Skeletal muscle tissue (tissue), 5 donors: Measurements from ENCODE around the gene C2CD4D. TPM values are rescaled to one million over a fixed set of nuclear protein-coding genes. Genes with fewer than 3 reads are reported as not detected.

Experiments
- H3K27ac ChIP-seq: one replicate; pipeline ENCODE4 v1.7.0; 2013; ENCODE audit warnings: mild to moderate bottlenecking, low read depth, low read length, inconsistent platforms
- H3K27me3 ChIP-seq, 3 donors: one replicate each; pipeline ENCODE4 v1.7.0; 2013; ENCODE audit warnings: low read length in 3 of 3; ENCODE audit not compliant: control insufficient read depth in 3 of 3, insufficient read depth in 3 of 3
- H3K36me3 ChIP-seq, 3 donors: one replicate each; pipeline ENCODE4 v1.7.0; 2013; ENCODE audit warnings: low read length in 3 of 3; ENCODE audit not compliant: control insufficient read depth in 3 of 3, insufficient read depth in 3 of 3
- H3K4me1 ChIP-seq, 3 donors: one replicate each; pipeline ENCODE4 v1.7.0; 2013; ENCODE audit warnings: low read length in 3 of 3, mild to moderate bottlenecking in 3 of 3; ENCODE audit not compliant: control insufficient read depth in 3 of 3, insufficient read depth in 3 of 3
- H3K4me3 ChIP-seq, 3 donors: one replicate each; pipeline ENCODE4 v1.7.0; 2013; ENCODE audit warnings: low read length in 3 of 3
- H3K9ac ChIP-seq, 3 donors: one replicate each; pipeline ENCODE4 v1.7.0; 2013; ENCODE audit warnings: low read length in 3 of 3, mild to moderate bottlenecking in 3 of 3, moderate library complexity in 2 of 3, low read depth in 1 of 3
- H3K9me3 ChIP-seq, 3 donors: one replicate each; pipeline ENCODE4 v1.7.0; 2013; ENCODE audit warnings: low read length in 3 of 3; ENCODE audit not compliant: control insufficient read depth in 3 of 3
- small RNA-seq: library from RNA; depleted of rRNA; stranded (forward); fragments of <200 nt; gene quantifications from one replicate; pipeline ENCODE3, GENCODE V24; 2014
- total RNA-seq: library from RNA; depleted of rRNA; stranded (reverse); fragments of >200 nt; gene quantifications from one replicate; pipeline ENCODE4 v1.2.3, GENCODE V29; 2014
- donor health status: Osteomylitis.

C2CD4D gene
- total RNA-seq, 1 donor from 2014 or later: not detected

DNA sequence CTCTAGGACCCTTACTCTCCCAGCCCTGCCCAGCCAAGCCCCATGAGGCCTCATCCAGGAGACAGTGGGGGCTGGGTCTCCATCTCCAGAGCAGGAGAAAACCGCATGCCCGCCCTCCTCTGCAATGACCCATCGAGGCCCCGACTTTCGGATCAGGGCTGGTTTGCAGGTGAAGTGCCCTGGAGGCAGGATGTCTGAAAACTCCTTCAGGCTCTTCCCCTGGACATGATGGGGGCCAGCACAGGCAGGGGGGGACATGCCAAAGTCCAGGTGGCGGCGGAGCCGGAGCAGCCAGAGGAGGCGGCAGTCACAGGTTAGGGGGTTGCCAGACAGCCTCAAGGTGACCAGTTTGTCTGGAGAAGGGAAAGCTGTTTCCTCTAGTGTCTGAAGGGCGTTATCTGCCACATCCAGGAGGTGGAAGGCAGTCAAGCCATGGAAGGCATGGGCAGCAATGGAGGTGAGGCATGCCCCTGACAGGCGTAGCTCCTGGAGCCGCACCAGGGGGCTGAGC is 38.3 kb downstream of the C2CD4D start:
- H3K27me3 ChIP-seq: peaks cover 2 to 9% (median 3%) of the 10 kb centered on the region in 3 donors
- H3K9me3 ChIP-seq: no peaks in the 10 kb centered on the region
- no peak overlapping the region for H3K27ac ChIP-seq
- H3K9ac ChIP-seq: no peak overlapping the region
- H3K36me3 ChIP-seq: peaks cover 0 to 4% (median 0%) of the 10 kb centered on the region in 3 donors
- H3K4me1 ChIP-seq: peaks cover 0 to 19% (median 14%) of the 10 kb centered on the region in 3 donors
- H3K4me3 ChIP-seq: no peak overlapping the region

DNA sequence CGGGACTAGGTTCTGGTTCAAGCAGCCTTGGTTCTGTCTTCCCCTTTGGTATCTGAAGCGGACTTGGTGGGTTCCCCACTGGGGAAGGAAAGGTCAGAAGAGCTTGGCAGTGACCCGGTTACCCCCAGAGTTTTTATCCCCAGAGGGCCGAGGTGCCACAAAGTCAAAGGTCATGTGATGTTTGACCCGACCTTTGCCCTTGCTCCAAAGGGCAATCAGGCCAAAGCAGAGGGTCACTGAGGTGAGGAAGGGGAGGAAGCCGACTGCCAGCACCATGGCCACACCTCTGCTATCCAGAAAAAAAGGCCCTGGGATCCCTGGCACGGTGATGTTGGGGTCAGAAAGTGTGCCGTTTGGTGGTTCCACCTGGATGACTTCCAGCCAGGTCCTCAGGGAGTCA is 38.8 kb downstream of the C2CD4D start:
- Histone ChIP-seq H3K4me1 (peaks cover 0 to 19% (median 14%) of the 10 kb centered on the region in 3 donors), H3K36me3 (peaks cover 0 to 2% (median 0%) of the 10 kb centered on the region in 3 donors), H3K27ac (no peak overlapping the region), H3K4me3 (no peak overlapping the region), H3K27me3 (peaks cover 2 to 9% (median 3%) of the 10 kb centered on the region in 3 donors), H3K9ac (no peak overlapping the region), H3K9me3 (no peaks in the 10 kb centered on the region)

DNA sequence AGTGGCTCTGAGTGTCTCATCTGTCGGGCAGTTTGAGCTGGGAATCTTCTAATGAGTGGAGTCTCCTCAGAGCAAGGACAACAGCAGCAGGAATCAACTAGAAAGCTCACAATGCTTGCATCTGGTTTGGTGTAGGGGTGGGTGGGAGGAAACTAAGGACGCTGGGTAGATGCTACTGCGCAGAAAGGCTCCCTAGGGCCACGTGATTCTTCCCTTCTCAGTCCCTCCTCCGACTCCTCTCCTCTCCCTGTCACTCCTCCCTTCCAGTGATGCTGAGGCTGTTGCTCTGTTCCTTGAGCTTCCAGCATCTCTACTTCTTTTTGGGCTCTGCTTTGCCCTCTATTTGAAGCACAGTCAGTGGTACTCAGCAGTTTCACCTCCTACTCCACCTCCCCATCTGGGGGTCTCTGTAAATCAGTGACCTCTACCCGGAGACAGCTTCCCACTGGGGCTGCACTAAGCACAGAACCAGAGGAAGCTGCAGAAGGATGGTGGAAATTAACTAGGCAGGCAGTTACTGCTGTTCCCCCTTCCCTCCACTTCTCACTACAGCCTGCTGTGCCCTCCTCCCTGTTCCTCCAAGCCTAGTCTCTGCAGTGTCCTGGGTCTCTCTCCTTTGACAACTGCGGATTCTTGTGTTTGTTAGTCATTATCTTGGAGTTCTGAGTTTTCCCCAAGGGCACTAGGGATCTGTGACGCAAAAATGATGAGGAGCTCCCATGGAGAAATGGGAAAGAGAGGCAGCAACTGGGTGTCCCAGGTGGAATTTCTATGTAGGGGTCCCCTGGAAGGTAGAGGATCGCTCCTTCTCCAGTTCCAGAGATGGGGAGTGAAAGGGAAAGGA is 40.2 kb downstream of the C2CD4D start:
- Histone ChIP-seq H3K36me3 (peaks cover 0 to 2% (median 0%) of the 10 kb centered on the region in 3 donors), H3K4me3 (no peak overlapping the region), H3K27ac (no peak overlapping the region), H3K9ac (no peak overlapping the region), H3K27me3 (peaks cover 2 to 9% (median 3%) of the 10 kb centered on the region in 3 donors), H3K9me3 (no peaks in the 10 kb centered on the region), H3K4me1 (peaks cover 0 to 19% (median 14%) of the 10 kb centered on the region in 3 donors)

DNA sequence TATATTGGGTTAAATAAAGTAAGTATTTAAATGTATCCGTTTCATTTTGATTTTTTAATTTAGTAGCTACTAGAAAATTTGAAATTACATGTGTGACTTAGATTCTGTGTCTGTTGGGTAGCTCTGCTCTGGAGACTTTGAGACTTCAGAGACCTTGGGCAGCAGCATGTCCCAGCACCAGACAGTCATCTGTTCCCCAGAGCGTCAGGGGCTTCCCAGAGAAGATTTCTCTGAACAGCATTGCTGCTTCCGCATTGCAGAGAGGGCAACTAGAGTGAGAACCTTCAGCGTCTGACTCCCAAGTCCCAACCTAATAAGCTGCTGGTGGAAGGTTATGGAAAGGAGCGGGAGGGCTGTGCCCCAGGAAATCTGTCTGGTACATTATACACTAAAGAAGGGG is 41.0 kb downstream of the C2CD4D start:
- H3K4me1 ChIP-seq: peaks cover 0 to 19% (median 12%) of the 10 kb centered on the region in 3 donors
- H3K9me3 ChIP-seq: no peaks in the 10 kb centered on the region
- H3K27me3 ChIP-seq: peaks cover 2 to 9% (median 3%) of the 10 kb centered on the region in 3 donors
- H3K36me3 ChIP-seq: peaks cover 0 to 2% (median 0%) of the 10 kb centered on the region in 3 donors
- H3K9ac ChIP-seq: no peak overlapping the region
- no peak overlapping the region for H3K27ac ChIP-seq
- H3K4me3 ChIP-seq: no peak overlapping the region

DNA sequence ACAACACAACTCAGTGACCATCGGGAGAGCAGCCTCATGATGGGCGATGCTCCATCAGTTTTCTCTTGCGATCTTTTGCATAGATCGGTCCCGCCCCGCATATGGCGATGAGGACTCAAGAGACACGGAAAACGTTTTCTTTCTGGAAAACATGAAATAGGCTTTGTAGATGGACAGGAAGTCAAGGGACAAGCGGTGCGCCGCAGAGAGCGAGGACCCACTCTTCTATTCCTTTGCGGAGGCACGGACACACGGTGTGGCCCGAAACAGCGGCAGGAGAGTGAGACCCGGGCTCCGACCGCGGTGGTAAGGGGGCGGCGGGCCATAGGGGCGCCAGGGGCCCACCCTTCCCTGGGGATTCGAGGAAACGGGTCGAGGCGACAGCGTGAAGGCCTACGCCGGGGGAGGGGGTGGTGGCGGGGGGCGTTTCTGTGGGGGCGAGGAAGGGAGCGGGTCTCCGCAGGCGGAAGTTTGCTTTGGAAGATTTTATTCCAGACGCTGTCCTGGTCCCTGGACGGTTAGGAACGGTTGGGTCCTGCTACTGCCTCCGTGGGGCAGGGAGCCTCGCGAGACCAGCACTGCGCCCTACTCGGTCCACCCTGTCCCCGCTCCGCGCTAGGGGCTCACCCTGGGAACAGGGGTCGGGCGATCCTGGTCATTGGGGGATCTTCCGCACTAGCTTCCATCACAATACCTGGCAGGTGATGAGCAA is 48.5 kb downstream of the C2CD4D start:
- H3K27me3 ChIP-seq: no peaks in the 10 kb centered on the region
- peak overlapping the region; percentile 85 to 99 (median 98) for H3K4me3 ChIP-seq
- H3K4me1 ChIP-seq: peaks cover 8 to 18% (median 9%) of the 10 kb centered on the region in 3 donors
- H3K27ac ChIP-seq: peak overlapping the region; percentile 54
- H3K36me3 ChIP-seq: no peaks in the 10 kb centered on the region
- no peaks in the 10 kb centered on the region for H3K9me3 ChIP-seq
- peak overlapping the region; percentile 75 to 84 (median 79) for H3K9ac ChIP-seq

DNA sequence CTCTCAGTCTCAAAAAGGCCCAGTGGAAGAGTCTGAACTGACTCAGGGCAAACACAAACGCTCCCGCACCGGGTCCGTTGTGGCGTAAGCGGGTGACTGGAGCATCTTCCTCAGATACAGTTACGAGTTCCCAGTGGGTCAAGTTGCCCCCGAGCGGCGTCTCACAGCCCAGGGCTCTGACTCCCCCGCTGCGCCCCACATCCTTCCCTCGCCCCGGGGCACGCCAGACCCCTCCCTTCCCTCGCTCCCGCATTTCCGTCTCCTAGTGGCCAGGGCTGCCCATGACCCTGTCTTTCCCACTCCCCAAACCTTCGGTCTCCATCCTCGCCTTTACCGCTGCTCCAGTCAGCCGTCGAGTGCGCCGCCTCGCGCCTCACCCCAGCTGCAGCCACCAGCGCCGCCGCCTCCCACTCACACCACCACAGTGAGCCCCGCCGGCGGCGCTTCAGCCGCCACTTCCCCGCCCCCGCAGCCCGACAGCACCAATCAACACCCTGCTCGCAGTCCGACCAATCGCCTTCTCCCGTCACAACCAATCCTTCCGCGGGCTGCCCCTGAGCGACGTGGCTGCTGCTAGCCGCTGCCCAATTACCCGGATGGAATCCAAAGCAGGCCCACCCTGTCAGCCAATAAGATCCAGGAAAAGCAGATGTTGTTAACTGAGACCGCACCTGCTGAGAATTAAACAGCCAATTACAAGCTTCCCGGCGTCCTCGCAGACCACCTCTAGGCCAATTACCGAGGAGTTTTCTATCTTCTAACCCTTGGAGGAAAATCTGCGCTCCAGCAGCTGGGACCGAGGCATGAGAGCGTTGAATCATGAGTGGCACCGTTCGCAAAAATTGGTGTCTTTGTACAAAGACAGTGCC is 49.3 kb downstream of the C2CD4D start, which contains the start of gene TDRKH:
TDRKH (minus strand) TSS at position 430 of the 869 bp plus-strand sequence. CDS start 7,478 bp downstream, outside the sequence.
- Histone ChIP-seq H3K27ac (peak within 1 kb of the TSS; percentile 54), H3K4me1 (peaks cover 8 to 18% (median 9%) of the 10 kb centered on the region in 3 donors), H3K36me3 (no peaks in the 10 kb centered on the region), H3K9ac (peak within 1 kb of the TSS; percentile 75 to 84 (median 81)), H3K9me3 (no peaks in the 10 kb centered on the region), H3K27me3 (no peaks in the 10 kb centered on the region), H3K4me3 (peak within 1 kb of the TSS; percentile 87 to 99 (median 98))

Small RNAs within 50 kb of the gene (small RNA-seq; reads per million reads assigned to genes)
- not detected for gene RF00019

Other genes starting within 250 kb of the C2CD4D start
- gene SNX27, start 227.8 kb downstream of the C2CD4D start, total RNA-seq: 36.0 TPM
- under 0.01 TPM for gene CELF3, start 123.0 kb downstream of the C2CD4D start, total RNA-seq
- not detected for gene RIIAD1, start 118.3 kb downstream of the C2CD4D start, total RNA-seq
- 90.3 TPM for gene MRPL9, start 76.3 kb downstream of the C2CD4D start, total RNA-seq
- 4.7 TPM for gene TDRKH, start 49.3 kb downstream of the C2CD4D start, total RNA-seq
- gene LINGO4, start 34.4 kb downstream of the C2CD4D start, total RNA-seq: under 0.01 TPM
- gene RORC, start 8.0 kb downstream of the C2CD4D start, total RNA-seq: 8.9 TPM
- not detected for gene THEM5, start 13.9 kb upstream of the C2CD4D start, total RNA-seq
- gene THEM4, start 69.7 kb upstream of the C2CD4D start, total RNA-seq: 8.4 TPM
- gene S100A10, start 154.0 kb upstream of the C2CD4D start, total RNA-seq: 43.8 TPM
- 10.4 TPM for gene S100A11, start 197.2 kb upstream of the C2CD4D start, total RNA-seq
- gene TCHHL1, start 249.2 kb upstream of the C2CD4D start, total RNA-seq: not detected